HG02970 (cell line): ENCODE measurements around the gene NFKB2.

ENCODE experiments used
- ATAC-seq: cut with Tn5 transposase; IDR thresholded peaks from one replicate; pipeline ENCODE4 v1.9.1; 2021; ENCODE audit warnings: mild to moderate bottlenecking, moderate library complexity, moderate number of reproducible peaks; ENCODE audit not compliant: unreplicated experiment, low FRiP score

Gene NFKB2

DNA sequence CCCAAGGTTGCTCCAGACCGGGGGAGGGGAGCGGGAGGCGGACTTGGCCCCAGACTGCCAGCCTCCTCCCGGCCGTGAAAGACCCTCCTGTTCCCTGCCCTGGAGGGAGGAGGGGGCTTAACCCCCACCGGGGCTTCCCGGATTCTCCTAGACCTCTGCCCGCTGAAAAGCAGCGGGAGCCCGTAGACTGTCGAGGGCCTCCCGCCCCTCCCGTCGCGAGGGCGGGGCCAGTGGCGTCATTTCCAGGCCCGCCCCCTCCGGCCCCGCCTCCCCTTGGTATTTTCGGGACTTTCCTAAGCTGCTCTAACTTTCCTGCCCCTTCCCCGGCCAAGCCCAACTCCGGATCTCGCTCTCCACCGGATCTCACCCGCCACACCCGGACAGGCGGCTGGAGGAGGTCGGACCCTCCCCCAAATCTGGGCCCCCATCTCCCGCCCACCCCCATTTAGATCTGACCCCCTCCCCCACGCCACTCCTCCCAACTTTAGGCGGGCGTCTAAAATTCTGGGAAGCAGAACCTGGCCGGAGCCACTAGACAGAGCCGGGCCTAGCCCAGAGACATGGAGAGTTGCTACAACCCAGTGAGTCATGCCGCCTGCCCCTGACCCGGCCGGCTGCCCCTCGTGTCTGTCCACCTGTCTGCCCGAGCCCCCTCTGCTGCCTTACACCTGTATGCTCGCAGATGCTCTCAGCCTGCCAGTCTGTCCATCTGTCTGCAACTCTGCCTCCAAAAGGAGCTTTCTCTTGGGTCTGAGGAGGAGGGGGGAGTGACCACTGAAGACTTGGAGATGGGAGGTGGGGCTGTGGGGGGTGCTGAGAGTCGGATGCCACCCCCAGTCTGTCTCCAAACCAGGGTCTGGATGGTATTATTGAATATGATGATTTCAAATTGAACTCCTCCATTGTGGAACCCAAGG, at the start of gene NFKB2:
Gene NFKB2, plus strand, starts transcription at position 306 of the 917 bp plus-strand sequence. Its CDS starts 255 bp downstream, at position 561.
- peak; percentile 24 for ATAC-seq

DNA sequence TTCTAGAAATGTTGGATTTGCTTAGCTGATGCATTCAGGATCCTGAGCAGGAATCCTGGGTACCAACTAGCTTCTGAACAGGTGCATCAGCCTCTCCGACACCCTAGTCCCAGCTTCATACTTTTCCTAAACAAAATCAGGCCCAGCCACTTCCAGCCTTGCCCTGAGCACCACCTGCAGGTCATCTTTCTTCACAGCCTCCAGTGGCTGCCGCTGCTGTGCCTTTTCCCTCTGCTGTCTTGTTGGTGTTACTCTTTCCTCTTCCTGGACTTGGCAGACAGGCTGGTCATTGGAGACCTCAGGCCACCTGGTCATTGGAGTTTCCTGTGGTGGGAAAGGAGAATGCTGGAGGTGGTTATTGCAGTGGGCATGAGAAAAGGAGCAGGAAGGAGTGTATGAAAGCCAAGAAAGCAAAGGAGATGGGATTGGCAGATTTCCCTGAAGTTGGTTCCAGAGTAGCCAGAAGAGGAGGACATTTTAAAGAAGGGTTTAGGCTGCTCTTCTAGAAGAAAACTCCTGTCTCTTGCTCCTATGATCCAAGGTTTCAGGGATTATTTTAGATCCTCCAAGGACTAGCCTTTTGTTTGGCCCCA, 48.2 kb upstream of the NFKB2 start:
- no peak for ATAC-seq

DNA sequence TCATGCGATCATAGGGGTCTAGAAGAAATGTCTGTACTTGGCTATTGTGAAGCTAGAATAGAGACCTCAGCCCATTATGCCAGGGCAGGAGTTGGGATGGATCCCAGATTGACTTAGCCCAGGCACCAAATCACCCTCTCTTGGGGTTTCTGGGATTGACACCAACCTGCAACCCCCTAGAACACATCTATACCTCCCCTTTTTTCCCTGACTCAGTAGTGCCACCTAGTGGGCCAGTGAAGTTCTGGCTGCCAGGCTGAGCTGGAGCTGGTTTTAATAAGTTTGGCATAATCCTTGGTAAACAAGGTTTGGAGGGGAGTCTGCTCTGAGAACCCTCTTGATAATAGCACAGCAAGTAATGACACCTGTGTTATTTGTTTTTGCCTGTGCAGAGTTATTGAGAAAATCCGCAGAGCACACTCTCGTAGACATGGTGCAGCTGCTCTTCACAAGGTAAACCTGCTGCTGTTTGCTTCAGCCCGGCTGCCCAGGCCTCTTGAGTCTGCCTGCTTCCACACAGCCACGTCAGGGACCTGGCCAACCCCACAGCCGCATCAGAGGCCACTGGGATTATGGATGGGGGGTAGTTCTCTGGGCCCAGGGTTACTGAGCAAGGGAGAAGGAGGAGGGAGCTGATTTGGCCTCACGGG, 43.3 kb upstream of the NFKB2 start:
- no peak for ATAC-seq

DNA sequence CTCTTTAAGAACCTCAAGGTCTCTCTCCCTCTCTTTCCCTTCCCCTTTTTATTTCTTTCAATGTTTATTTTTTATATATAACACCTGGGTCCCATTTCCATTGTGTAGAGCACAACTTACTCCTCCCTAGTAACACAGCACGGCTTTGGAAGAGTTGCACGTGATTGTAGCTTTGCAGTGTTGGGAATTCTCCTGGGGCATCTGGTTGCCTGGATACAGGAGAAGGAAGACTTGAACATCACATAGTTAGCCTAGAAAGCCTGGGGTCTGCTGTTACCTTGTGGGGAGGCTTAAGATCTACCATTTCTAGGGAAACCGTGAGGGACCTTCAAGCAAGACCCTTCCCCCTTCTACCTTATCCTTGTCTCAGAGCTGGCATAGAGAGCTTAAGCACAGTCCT, 41.1 kb upstream of the NFKB2 start:
- ATAC-seq = no peak

DNA sequence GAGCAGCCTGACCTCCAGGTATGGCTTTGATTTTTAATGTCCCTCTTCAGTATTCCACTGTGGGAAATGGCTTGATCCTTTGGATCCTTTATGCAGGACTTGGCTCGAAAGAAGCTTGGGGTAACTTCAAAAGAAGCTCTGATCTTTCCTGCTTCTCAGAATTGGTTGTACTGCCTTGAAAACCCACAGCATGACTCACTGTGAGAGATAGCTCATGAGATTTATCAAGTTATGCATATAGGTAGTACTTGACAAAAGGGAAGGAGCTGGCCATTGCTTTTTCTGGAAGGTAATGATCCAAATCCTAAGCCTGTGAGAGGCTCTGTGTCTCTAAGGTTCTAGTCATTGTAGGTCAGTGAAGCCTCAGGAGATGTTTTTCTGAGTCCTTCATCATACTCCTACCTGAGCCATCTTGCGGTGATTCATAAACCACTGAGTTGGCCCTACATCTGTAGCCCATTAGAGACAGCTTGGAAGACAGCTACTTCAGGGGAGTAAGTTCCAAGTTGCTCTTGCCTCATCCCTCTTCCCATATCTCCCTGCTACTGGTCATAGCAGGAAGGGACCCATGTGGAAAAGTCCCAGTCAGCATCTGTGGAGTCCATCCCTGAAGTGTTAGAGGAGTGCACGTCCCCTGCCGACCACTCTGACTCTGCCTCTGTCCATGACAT, 36.7 kb upstream of the NFKB2 start:
- no peak for ATAC-seq

DNA sequence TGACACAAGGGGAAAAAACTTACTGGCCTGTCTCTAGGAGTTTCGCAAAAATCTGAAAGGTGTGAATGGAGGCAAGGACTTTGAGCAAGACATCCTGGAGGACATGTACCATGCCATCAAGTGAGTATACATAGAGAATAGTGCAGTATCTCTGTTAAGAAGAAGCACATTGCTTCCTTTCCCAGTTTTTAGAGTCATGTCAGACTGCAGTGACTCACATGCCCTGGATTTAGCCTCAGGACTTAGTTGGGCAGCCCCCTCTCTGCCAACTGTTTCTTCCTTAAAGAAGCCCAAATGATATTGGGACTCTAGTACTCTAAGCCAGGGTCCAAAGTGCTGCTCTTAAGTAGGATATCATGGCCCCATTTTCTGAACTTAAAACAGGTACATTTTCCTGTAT, 28.1 kb upstream of the NFKB2 start:
- no peak for ATAC-seq

DNA sequence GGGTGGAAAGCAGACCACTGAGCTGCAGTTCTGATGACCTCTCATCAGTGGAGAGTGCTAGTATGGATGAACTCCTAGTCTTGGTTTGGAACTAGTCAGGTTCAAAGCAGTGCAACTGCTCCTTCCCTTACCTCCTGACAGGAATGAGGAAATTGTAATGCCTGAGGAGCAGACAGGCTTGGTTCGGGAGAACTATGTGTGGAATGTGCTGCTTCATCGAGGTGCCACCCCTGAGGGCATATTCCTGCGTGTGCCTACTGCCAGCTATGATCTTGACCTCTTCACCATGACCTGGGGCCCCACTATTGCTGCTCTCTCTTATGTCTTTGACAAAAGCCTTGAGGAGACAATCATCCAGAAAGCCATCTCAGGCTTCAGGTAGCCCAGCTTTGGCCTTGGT, 27.4 kb upstream of the NFKB2 start:
- ATAC-seq = no peak

DNA sequence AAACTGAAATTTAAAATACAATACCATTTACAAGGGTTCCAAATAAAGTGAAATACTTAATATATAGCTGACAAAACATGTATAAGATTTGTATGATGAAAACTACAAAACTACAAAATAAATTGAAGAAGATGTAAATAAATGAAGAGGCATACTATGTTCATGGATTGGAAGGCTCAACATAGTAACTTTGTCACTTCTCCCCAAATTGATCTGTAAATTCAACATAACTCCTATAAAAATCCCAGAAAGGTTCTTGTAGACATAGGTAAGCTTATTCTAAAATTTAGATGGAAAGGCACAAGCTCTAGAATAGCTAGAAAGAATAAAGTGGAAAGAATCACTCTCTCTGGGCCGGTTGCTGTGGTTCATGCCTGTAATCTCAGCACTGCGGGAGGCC, 24.2 kb upstream of the NFKB2 start:
- no peak for ATAC-seq

DNA sequence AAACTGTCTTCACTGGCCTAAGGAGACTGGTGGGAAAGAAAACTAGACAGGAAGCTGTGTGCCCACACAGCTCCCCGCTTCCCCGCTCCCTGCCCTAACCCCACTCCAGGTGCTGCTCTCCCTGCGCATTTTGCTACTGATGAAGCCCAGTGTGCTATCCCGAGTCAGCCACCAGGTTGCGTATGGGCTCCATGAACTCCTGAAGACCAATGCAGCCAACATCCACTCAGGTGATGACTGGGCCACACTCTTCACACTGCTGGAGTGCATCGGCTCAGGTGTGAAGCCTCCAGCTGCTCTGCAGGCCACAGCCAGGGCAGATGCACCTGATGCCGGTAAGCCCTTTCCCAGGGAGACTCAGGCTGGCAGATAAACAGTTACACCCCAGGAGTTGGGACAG, 20.3 kb upstream of the NFKB2 start:
- ATAC-seq = no peak

DNA sequence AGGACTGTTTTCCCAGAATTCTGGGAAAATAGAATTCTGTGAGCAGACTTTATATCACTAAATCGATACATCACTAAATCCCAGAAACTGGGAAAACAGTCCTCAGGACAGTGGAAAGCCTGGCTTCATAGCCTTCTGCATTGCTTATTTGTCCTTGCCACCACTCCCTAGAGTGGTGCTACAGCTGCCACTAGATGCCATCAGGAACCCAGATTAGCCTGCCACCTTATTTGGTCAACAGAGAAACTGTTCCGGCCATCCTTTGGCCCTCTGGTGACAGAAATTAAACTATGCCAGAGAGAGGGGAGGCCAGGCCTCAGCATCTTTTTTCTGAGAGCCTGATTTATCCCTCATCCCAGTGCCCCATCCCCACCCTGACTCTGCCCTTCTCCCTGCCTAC, 19.6 kb upstream of the NFKB2 start:
- ATAC-seq = no peak

DNA sequence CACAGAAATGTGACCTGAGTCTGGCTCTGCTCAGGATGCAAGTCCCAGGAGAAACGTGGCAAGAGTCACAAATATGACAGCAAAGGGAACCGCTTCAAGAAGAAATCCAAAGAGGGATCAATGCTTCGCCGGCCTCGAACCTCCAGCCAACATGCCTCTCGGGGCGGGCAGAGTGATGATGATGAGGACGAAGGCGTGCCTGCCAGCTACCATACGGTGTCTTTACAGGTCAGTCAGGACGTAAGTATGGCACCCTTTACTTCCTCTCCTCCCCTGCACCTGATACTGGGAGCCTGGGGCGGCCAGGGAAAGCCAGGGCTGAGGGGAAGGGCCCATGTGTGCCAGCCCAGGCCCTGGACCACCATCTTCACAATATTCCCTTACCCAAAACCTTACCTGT, 18.6 kb upstream of the NFKB2 start:
- ATAC-seq = no peak

DNA sequence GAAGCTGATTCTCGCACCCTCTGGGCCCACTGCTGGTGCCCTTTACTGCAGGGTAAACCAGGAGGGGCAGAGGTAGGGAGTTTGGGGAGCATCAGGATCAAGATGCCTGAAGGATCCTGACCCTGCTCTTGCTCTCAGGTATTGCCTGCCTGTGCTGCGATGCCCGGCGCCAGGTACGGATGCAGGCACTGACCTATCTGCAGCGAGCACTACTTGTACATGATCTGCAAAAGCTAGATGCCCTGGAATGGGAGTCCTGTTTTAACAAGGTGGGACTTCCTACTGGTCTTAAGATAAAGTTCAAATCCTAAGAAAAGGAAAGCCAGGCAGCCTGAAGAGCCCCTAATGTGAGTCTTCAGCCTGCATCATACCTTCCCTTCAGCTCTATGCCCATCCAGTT, 16.1 kb upstream of the NFKB2 start:
- ATAC-seq = no peak

DNA sequence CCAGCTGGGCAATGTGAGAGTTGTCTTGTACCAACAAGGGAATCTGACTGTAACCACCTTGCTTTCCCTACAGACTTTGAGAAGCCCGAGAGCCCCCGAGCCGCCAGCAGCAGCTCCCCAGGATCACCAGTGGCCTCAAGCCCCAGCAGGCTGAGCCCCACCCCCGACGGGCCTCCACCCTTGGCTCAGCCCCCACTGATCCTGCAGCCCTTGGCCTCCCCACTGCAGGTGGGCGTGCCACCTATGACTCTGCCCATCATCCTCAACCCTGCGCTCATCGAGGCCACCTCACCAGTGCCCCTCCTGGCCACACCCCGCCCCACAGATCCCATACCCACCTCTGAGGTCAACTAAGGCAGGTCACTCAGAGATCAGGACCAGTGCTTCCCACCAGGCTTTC, 13.5 kb upstream of the NFKB2 start:
- no peak for ATAC-seq

DNA sequence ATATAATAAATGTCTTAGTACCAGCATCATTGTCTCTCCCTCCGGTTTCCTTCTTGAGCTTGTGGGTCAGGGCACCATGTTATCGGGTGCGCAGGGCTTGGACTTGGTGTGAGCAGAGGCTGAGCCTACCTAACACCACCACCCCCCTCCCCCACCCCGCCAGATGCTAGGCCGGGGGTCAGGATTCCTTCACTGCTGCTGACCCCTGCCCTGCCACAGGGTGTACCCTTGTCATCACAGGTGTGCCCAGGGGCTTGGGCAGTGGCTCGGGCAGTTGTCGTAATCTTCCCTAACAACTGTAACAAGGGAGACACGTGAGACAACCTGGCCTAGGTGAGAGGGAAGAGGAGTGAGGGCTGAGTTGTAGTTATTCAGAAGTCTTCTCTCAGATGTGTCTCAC, 12.6 kb upstream of the NFKB2 start:
- ATAC-seq = no peak

DNA sequence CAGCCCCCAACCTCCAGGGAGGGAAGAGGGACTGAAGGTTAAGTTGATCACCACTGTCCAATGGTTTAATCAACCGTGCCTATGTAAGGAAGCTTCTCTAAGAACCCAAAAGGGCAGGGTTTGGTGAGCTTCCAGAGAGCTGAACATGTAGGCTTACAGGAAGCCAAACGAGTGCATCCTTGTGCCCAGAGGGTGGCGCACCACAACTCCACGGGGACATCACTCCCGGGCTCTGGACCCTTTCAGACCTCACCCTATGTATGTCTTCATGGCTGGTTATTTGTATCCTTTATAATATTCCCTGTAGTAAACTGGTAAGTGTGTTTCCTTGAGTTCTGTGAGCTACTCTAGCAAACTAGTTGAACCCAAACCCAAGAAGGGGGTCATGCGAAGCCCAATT, 11.5 kb upstream of the NFKB2 start:
- no peak for ATAC-seq

DNA sequence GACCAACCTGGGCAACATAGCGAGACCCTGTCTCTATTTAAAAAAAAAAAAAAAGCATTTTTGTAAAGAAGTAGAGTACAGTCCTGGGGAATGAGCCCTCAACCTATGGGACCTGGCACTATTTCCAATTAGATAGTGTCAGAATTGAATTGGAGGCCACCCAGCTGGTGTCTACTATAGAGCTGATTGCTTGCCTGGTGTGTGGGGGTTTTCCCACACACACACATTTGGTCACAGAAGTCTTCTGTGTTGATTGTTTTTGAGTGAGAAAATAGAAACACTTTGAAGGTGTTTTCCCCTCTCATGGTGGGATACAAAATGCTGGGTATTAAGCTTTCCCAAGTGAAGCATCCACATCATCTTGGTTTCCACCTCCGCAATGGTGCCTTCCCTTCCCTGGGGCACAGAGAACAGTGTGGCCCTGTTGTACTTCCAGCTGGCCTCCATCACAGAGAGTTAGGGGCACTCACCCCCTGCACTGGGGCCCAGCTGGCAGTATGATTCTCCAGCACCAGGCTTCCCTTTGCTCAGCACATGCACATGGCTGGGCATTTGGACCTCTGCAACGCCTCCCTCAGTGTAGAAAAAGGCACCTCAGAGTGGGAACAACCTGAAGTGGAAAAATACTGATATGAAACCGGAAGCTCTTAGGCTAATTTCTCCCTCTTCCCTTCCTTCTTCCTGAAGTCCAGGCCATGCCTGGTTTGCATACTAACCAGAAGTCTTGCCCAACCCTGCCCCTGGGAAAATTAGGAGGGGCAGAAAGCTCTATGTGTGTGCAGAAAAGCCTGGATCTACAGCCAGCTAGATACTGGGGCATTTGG, 10.7 kb upstream of the NFKB2 start:
- no peak for ATAC-seq

DNA sequence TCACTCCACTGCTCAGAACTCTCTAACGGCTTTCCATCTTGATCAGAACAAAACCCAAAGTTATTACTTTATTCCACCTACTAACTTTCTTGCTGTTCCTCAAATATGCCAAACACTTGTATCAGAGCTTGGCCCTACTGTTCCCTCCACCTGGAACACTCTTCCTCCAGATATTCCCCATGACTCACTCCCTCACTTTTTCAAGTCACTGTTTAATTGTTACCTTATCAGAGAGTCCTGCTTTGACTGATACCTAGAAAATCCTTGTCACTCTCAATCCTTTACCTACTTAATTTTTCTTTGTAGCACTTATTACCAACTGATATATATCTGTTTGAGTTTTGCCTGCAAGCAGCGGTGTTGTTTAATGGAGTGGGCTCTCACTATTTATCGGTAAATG, 5.6 kb upstream of the NFKB2 start:
- no peak for ATAC-seq

DNA sequence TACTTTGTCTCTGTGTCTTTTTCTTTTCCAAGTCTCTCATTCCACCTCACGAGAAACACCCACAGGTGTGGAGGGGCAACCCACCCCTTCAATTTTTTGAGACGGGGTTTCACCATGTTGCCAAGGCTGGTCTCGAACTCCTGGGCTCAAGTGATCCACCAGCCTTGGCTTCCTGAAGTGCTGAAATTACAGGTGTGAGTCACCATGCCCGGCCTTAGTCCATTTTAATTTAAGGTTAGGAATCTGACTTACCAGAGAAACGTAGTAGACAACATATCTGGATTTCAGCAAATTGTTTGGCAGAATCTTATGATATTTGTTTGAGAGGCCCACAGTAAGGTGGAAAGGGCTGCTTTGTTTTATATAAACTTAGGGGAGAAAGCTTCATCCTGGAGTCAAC, 3.2 kb upstream of the NFKB2 start:
- ATAC-seq = no peak

DNA sequence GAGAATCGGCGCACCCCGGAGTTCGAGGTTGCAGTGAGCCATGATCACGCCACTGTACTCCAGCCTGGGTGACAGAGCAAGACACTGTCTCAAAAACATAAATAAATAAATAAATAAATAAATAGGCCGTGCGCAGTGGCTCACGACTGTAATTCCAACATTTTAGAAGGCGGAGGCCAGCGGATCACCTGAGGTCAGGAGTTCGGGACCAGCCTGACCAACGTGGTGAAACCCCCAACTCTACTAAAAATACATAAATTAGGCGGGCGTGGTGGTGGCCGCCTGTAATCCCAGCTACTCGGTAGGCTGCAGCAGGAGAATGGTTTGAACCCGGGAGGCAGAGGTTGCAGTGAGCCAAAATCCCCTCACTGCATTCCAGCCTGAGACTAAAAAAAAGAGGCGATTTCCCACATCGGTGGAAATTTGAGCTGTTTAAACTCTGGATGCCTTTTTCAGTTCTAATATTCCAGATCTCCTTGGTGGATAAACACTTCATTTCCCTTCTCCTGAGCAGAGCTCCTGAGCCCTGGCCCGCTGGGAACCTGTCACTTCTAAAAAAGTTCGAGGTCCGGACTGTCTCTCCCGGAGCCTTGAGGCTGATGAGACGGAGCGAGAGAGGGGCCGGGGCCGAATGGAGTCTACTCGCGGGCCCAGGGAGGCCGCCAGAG, 2.0 kb upstream of the NFKB2 start:
- ATAC-seq = no peak
